NB4 (cell line): ENCODE results near the gene TM2D3.

ENCODE experiments used
- MYC ChIP-seq: IDR thresholded peaks from 2 replicates; pipeline ENCODE4 v1.6.1; 2011; ENCODE audit warnings: low read depth, low read length
- POLR2A ChIP-seq: IDR thresholded peaks from 2 replicates; pipeline ENCODE4 v1.6.1; 2011; ENCODE audit warnings: mild to moderate bottlenecking; ENCODE audit not compliant: insufficient read length; ENCODE audit errors: extremely low read depth
- TF ChIP-seq, protein P1 (sequence below): IDR thresholded peaks from one replicate; pipeline ENCODE4 v1.5.1; 2012; ENCODE audit warnings: low read depth, low read length
- TF ChIP-seq, protein P2 (sequence below): IDR thresholded peaks from 2 replicates; pipeline ENCODE4 v1.6.1; 2011; ENCODE audit warnings: low read depth, low read length

DNA sequence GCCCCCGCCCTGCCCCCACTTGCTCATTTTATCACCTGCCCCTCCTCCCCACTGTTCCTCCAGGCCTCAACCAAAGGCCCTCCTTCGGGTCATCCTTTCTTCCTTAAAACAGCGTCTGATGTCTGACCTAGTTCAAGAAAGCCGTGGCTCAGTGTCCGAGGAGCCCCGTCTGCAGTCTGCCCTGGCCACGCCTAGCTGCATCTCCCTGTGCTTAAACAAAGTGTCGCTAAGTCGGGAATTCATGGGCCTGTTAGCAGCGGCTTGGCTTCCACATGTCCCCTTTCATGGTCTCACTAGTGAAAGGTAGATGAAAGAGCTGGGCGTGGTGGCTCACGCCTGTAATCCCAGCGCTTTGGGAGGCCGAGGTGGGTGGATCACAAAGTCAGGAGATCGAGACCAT, 41.2 kb downstream of the TM2D3 start:
- TF ChIP-seq, protein P1, sequence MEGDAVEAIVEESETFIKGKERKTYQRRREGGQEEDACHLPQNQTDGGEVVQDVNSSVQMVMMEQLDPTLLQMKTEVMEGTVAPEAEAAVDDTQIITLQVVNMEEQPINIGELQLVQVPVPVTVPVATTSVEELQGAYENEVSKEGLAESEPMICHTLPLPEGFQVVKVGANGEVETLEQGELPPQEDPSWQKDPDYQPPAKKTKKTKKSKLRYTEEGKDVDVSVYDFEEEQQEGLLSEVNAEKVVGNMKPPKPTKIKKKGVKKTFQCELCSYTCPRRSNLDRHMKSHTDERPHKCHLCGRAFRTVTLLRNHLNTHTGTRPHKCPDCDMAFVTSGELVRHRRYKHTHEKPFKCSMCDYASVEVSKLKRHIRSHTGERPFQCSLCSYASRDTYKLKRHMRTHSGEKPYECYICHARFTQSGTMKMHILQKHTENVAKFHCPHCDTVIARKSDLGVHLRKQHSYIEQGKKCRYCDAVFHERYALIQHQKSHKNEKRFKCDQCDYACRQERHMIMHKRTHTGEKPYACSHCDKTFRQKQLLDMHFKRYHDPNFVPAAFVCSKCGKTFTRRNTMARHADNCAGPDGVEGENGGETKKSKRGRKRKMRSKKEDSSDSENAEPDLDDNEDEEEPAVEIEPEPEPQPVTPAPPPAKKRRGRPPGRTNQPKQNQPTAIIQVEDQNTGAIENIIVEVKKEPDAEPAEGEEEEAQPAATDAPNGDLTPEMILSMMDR = no peak
- TF ChIP-seq, protein P2, sequence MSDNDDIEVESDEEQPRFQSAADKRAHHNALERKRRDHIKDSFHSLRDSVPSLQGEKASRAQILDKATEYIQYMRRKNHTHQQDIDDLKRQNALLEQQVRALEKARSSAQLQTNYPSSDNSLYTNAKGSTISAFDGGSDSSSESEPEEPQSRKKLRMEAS = no peak
- TF ChIP-seq POLR2A = no peak
- TF ChIP-seq MYC = no peak
